H9 (cell line): ENCODE results near the gene KREMEN1. TPM values are rescaled to one million over a fixed set of nuclear protein-coding genes. Genes with fewer than 3 reads are reported as not detected.

Experiments used
- DNase-seq: peaks from one replicate; pipeline ENCODE4 v3.0.0-alpha.2; 2017
- H2AFZ ChIP-seq: one replicate; pipeline ENCODE4 v1.6.1; 2013; ENCODE audit warnings: mild to moderate bottlenecking, low read length, control low read depth, moderate library complexity
- H2AK5ac ChIP-seq: 2 replicates; pipeline ENCODE4 v1.6.1; 2013; ENCODE audit warnings: low read length, control low read depth, mixed read lengths; ENCODE audit not compliant: insufficient read length
- H2BK120ac ChIP-seq: one replicate; pipeline ENCODE4 v1.6.1; 2013; ENCODE audit warnings: low read depth, mild to moderate bottlenecking, low read length, control low read depth, inconsistent platforms; ENCODE audit not compliant: poor library complexity, severe bottlenecking
- H2BK12ac ChIP-seq: 2 replicates; pipeline ENCODE4 v1.6.1; 2013; ENCODE audit warnings: low read length, control low read depth, mixed read lengths, low read depth; ENCODE audit not compliant: insufficient read length
- H2BK15ac ChIP-seq: 2 replicates; pipeline ENCODE4 v1.6.1; 2013; ENCODE audit warnings: low read depth, low read length, control low read depth
- H2BK20ac ChIP-seq: one replicate; pipeline ENCODE4 v1.6.1; 2013; ENCODE audit warnings: low read depth, mild to moderate bottlenecking, low read length, control low read depth, inconsistent platforms; ENCODE audit not compliant: poor library complexity, severe bottlenecking
- H2BK5ac ChIP-seq: 2 replicates; pipeline ENCODE4 v1.6.1; 2013; ENCODE audit warnings: low read length, control low read depth, mixed read lengths; ENCODE audit not compliant: insufficient read length
- H3K14ac ChIP-seq: 2 replicates; pipeline ENCODE4 v1.6.1; 2013; ENCODE audit warnings: low read length, control low read depth; ENCODE audit not compliant: insufficient read depth
- H3K18ac ChIP-seq: 2 replicates; pipeline ENCODE4 v1.6.1; 2013; ENCODE audit warnings: low read depth, mild to moderate bottlenecking, mixed read lengths, low read length, control low read depth; ENCODE audit not compliant: insufficient read length
- H3K23ac ChIP-seq: 2 replicates; pipeline ENCODE4 v1.6.1; 2013; ENCODE audit warnings: low read length, control low read depth, mixed read lengths, low read depth; ENCODE audit not compliant: insufficient read length
- H3K23me2 ChIP-seq: 2 replicates; pipeline ENCODE4 v1.6.1; 2013; ENCODE audit warnings: low read depth, mild to moderate bottlenecking, mixed read lengths, low read length, control low read depth; ENCODE audit not compliant: insufficient read length, poor library complexity, severe bottlenecking
- H3K27ac ChIP-seq: 2 replicates; pipeline ENCODE4 v1.5.1; 2013; ENCODE audit warnings: low read length, control low read depth, mixed read lengths, low read depth; ENCODE audit not compliant: insufficient read length
- H3K27me3 ChIP-seq: 2 replicates; pipeline ENCODE4 v1.6.1; 2013; ENCODE audit warnings: low read length, control low read depth, inconsistent platforms; ENCODE audit not compliant: insufficient read depth
- H3K4ac ChIP-seq: 2 replicates; pipeline ENCODE4 v1.6.1; 2013; ENCODE audit warnings: low read depth, mild to moderate bottlenecking, control low read depth, inconsistent platforms, low read length, moderate library complexity
- H3K4me1 ChIP-seq: 2 replicates; pipeline ENCODE4 v1.6.1; 2013; ENCODE audit warnings: low read length, control low read depth, inconsistent platforms; ENCODE audit not compliant: insufficient read depth
- H3K4me2 ChIP-seq: 2 replicates; pipeline ENCODE4 v1.6.1; 2013; ENCODE audit warnings: low read length, control low read depth, mixed read lengths; ENCODE audit not compliant: insufficient read length, insufficient read depth
- H3K56ac ChIP-seq: 2 replicates; pipeline ENCODE4 v1.6.1; 2013; ENCODE audit warnings: low read depth, mild to moderate bottlenecking, mixed read lengths, low read length, control low read depth; ENCODE audit not compliant: insufficient read length
- H3K79me1 ChIP-seq: 2 replicates; pipeline ENCODE4 v1.6.1; 2013; ENCODE audit warnings: low read depth, mild to moderate bottlenecking, moderate library complexity, low read length, control low read depth, inconsistent platforms; ENCODE audit not compliant: insufficient read depth, poor library complexity, severe bottlenecking
- H3K79me2 ChIP-seq: 2 replicates; pipeline ENCODE4 v1.6.1; 2013; ENCODE audit warnings: low read length, control low read depth, inconsistent platforms; ENCODE audit not compliant: insufficient read depth
- H3K9ac ChIP-seq: 2 replicates; pipeline ENCODE4 v1.6.1; 2013; ENCODE audit warnings: low read length, control low read depth, mixed read lengths; ENCODE audit not compliant: insufficient read length; ENCODE audit errors: extremely low read depth
- H3K9me3 ChIP-seq: one replicate; pipeline ENCODE4 v1.6.1; 2013; ENCODE audit warnings: low read depth, low read length, inconsistent platforms; ENCODE audit not compliant: control insufficient read depth
- H3T11ph ChIP-seq: one replicate; pipeline ENCODE4 v1.6.1; 2013; ENCODE audit warnings: mild to moderate bottlenecking, low read length, control low read depth, inconsistent platforms
- H4K20me1 ChIP-seq: one replicate; pipeline ENCODE4 v1.6.1; 2013; ENCODE audit not compliant: control insufficient read depth, insufficient read length, insufficient read depth
- H4K5ac ChIP-seq: 2 replicates; pipeline ENCODE4 v1.6.1; 2013; ENCODE audit warnings: low read depth, mild to moderate bottlenecking, mixed read lengths, low read length, control low read depth; ENCODE audit not compliant: insufficient read length
- H4K8ac ChIP-seq: replicated peaks from 2 replicates; pipeline ENCODE4 v1.6.1; 2013; ENCODE audit warnings: low read length, control low read depth, mixed read lengths, low read depth; ENCODE audit not compliant: insufficient read length
- H4K91ac ChIP-seq: 2 replicates; pipeline ENCODE4 v1.6.1; 2013; ENCODE audit warnings: low read depth, mild to moderate bottlenecking, moderate library complexity, mixed read lengths, low read length, control low read depth; ENCODE audit not compliant: insufficient read length
- H3K27ac Mint-ChIP-seq, 3 experiments: 2 replicates in 2 of 3; 3 replicates in 1 of 3; pipeline ENCODE4 v1.8.0; 2020 to 2021; ENCODE audit warnings: mixed read lengths in 3 of 3, mild to moderate bottlenecking in 1 of 3, moderate library complexity in 1 of 3
- H3K27me3 Mint-ChIP-seq: 2 replicates; pipeline ENCODE4 v1.8.0; 2021; ENCODE audit warnings: low read depth, mild to moderate bottlenecking, moderate library complexity, mixed read lengths
- H3K36me3 Mint-ChIP-seq, 3 experiments: 2 replicates in 2 of 3; 3 replicates in 1 of 3; pipeline ENCODE4 v1.8.0; 2020 to 2021; ENCODE audit warnings: low read depth in 3 of 3, mixed read lengths in 3 of 3; ENCODE audit not compliant: insufficient read depth in 1 of 3
- H3K4me1 Mint-ChIP-seq, 2 experiments: 2 replicates each; pipeline ENCODE4 v1.8.0; 2020; ENCODE audit warnings: mixed read lengths in 2 of 2
- H3K4me3 Mint-ChIP-seq, 2 experiments: 2 replicates in 1 of 2; 3 replicates in 1 of 2; pipeline ENCODE4 v1.8.0; 2020 to 2021; ENCODE audit warnings: mild to moderate bottlenecking in 2 of 2, mixed read lengths in 2 of 2, moderate library complexity in 1 of 2
- H3K9me3 Mint-ChIP-seq, 2 experiments: 2 replicates in 1 of 2; 3 replicates in 1 of 2; pipeline ENCODE4 v1.8.0; 2020; ENCODE audit warnings: mild to moderate bottlenecking in 2 of 2, mixed read lengths in 2 of 2, moderate library complexity in 1 of 2
- CTCF ChIP-seq: fragments of 200-600 bp; sonication (generic); conservative IDR thresholded peaks from 3 replicates; pipeline ENCODE4 v1.8.0; 2021; ENCODE audit warnings: antibody characterized with exemption, mild to moderate bottlenecking
- WGBS: extraction: QIAGEN DNeasy Blood & Tissue Kit; methylation state at CpG from one replicate; pipeline ENCODE4 v1.1.7; 2013; ENCODE audit warnings: missing lambda C conversion rate, low lambda C conversion rate, mixed read lengths; ENCODE audit not compliant: insufficient read length; ENCODE audit errors: extremely low coverage; 5-methylcytosine and 5-hydroxymethylcytosine counted together
- total RNA-seq: library from RNA; stranded (reverse); gene quantifications from 2 replicates; pipeline ENCODE4 v1.2.1, GENCODE V29; 2021

Gene KREMEN1
- total RNA-seq, 1 experiment from 2014 or later = 2.4 TPM

GRCh38 chr22:29154364-29155048, 81.7 kb downstream of the KREMEN1 start:
- Mint-ChIP-seq H3K4me3 (no peak overlapping the region), H3K9me3 (no peaks in the 10 kb centered on the region; a peak in 1 of 5 replicates), H3K36me3 (no peaks in the 10 kb centered on the region), H3K4me1 (peaks cover 38 to 64% of the 10 kb centered on the region in 2 experiments), H3K27ac (no peak overlapping the region), H3K27me3 (peaks cover 11% of the 10 kb centered on the region)
- no peak overlapping the region for H3K56ac ChIP-seq
- no peak overlapping the region for H3K27ac ChIP-seq
- H4K8ac ChIP-seq = no peak overlapping the region
- no peak overlapping the region for H3T11ph ChIP-seq
- no peaks in the 10 kb centered on the region for H3K27me3 ChIP-seq
- no peak overlapping the region for H2AFZ ChIP-seq
- peaks cover 9% of the 10 kb centered on the region; the same call in 1 of the 2 replicates for H3K4me1 ChIP-seq
- H3K18ac ChIP-seq = no peak overlapping the region
- no peak overlapping the region for H4K91ac ChIP-seq
- H2BK5ac ChIP-seq = no peak overlapping the region
- H3K4ac ChIP-seq = no peak overlapping the region
- no peak overlapping the region for H3K9ac ChIP-seq
- no peak overlapping the region for H4K5ac ChIP-seq
- no peak overlapping the region for H2BK12ac ChIP-seq
- no peaks in the 10 kb centered on the region for H3K79me2 ChIP-seq
- no peak overlapping the region for H2BK20ac ChIP-seq
- no peaks in the 10 kb centered on the region for H3K79me1 ChIP-seq
- H4K20me1 ChIP-seq = no peaks in the 10 kb centered on the region
- H2AK5ac ChIP-seq = no peak overlapping the region
- peak; percentile 88 for DNase-seq
- no peaks in the 10 kb centered on the region for H3K9me3 ChIP-seq
- no peak overlapping the region for H3K14ac ChIP-seq
- WGBS = no CpG with 5 or more reads among the region's 21 CpGs
- no peak overlapping the region for H2BK15ac ChIP-seq
- TF ChIP-seq CTCF = peak; percentile 98
- no peak overlapping the region for H2BK120ac ChIP-seq
- no peak overlapping the region for H3K4me2 ChIP-seq
- H3K23me2 ChIP-seq = no peaks in the 10 kb centered on the region
- no peak overlapping the region for H3K23ac ChIP-seq
